Heart left ventricle (tissue), 13 donors: ENCODE measurements around the gene MROH7.

Experiments
- CTCF ChIP-seq, 12 donors: fragments of 200-600 bp; sonication (generic) in 4 of 12; IDR thresholded peaks; one replicate each; pipeline versions ENCODE4 v1.5.0 to v1.8.0; 2018 to 2022; ENCODE audit warnings: antibody characterized with exemption in 12 of 12, mild to moderate bottlenecking in 5 of 12
- POLR2A ChIP-seq, 2 donors: fragments of 450-650 bp; IDR thresholded peaks; one replicate each; pipeline ENCODE4 v1.6.1; 2017; ENCODE audit warnings: antibody characterized with exemption in 2 of 2, mild to moderate bottlenecking in 2 of 2, moderate library complexity in 2 of 2
- donor health status: ischemic (EF 13 %, LVEDD 7.1; RV severe dilation, severe dysfunction).
- donor health status: DM: no; HTN: yes; CAD: no.
- donor health status: DM: no; HTN: no; CAD: no.
- donor health status: ischemic (EF 25% LVEDD 6.9; RV normal size, moderate dysfunction).
- donor health status: ischemic (EF 25% LVEDD 5.7; RV mildly dilated, moderate dysfunction).
- donor health status: ischemic (EF 35%, LVEDD 5.7; RV mildly dilated, moderate dysfunction).
- donor health status: nonischemic (EF 11% LVEDD 7.7; RV severe dilation, severe dysfunction).
- donor health status: DM: yes; HTN: yes; CAD: no.
- donor health status: PGD.
- donor health status: ischemic (EF 29% LVEDD 5.4; RV normal size, mild dysfunction).
- donor health status: nonischemic (EF 23%, LVEDD 6.1; RV moderate dilation, normal function).

- TF ChIP-seq CTCF (IDR thresholded peaks at IDR 0.05) (no peak), POLR2A (IDR thresholded peaks at IDR 0.05) (no peak)
These were observed 103.1 kb downstream of the MROH7 start for GRCh38 chr1:54744696-54745095.
